Measurements from ENCODE around the gene DMRTC2.
"Not testable (repeated sequence)": the region's sequence is repeated elsewhere in the genome, so short reads cannot be mapped to it uniquely, and the experiment has no call there.

DNA sequence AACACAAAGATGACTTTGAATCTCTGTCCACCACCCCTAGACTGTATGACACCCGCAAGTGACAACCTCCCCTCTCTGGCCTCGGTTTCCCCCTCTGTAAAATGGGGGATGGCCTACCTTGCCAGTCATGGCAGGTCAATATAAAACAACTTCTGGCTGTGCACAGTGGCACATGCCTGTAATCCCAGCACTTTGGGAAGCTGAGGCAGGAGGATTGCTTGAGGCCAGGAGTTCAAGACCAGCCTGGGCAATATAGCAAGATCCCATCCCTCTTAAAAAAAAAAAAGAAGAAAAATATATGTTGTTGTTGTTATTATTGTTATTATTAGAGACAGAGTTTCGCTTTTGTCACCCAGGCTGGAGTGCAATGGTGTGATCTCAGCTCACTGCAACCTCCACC lies 31.1 kb downstream of the DMRTC2 start:
- TF ChIP-seq, protein P1, sequence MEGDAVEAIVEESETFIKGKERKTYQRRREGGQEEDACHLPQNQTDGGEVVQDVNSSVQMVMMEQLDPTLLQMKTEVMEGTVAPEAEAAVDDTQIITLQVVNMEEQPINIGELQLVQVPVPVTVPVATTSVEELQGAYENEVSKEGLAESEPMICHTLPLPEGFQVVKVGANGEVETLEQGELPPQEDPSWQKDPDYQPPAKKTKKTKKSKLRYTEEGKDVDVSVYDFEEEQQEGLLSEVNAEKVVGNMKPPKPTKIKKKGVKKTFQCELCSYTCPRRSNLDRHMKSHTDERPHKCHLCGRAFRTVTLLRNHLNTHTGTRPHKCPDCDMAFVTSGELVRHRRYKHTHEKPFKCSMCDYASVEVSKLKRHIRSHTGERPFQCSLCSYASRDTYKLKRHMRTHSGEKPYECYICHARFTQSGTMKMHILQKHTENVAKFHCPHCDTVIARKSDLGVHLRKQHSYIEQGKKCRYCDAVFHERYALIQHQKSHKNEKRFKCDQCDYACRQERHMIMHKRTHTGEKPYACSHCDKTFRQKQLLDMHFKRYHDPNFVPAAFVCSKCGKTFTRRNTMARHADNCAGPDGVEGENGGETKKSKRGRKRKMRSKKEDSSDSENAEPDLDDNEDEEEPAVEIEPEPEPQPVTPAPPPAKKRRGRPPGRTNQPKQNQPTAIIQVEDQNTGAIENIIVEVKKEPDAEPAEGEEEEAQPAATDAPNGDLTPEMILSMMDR (IDR thresholded peaks at IDR 0.05 in 4 of 5, conservative IDR thresholded peaks at IDR 0.05 in 1 of 5), result not testable (repeated sequence)
- TF ChIP-seq POLR2A (IDR thresholded peaks at IDR 0.05), result not testable (repeated sequence)
